ENCODE data around the gene TMEM123.

The TMEM123 gene

GRCh38 chr11:102452461-102453301 is at the start of gene TMEM123:
Gene TMEM123, minus strand, starts transcription at chr11:102452765. Its CDS starts 142 bp downstream, at chr11:102452623.
- DNase-seq: peak; percentile 21

GRCh38 chr11:102500829-102501228 is 48.3 kb upstream of the TMEM123 start:
- no peak for DNase-seq

- no peak for DNase-seq
Observed at GRCh38 chr11:102499931-102500330, 47.4 kb upstream of the TMEM123 start.

GRCh38 chr11:102499151-102499550 is 46.6 kb upstream of the TMEM123 start:
- DNase-seq: no peak

GRCh38 chr11:102497061-102497460 is 44.5 kb upstream of the TMEM123 start:
- no peak for DNase-seq

- peak; percentile 85 for DNase-seq
Observed at GRCh38 chr11:102495161-102496042, 42.8 kb upstream of the TMEM123 start.

GRCh38 chr11:102494216-102494615 is 41.7 kb upstream of the TMEM123 start:
- DNase-seq: no peak

GRCh38 chr11:102493524-102493923 is 41.0 kb upstream of the TMEM123 start:
- DNase-seq: no peak

- DNase-seq: no peak
Observed at GRCh38 chr11:102491969-102492368, 39.4 kb upstream of the TMEM123 start.

- no peak for DNase-seq
Observed at GRCh38 chr11:102489186-102490145, 36.9 kb upstream of the TMEM123 start.

GRCh38 chr11:102488208-102488607 is 35.6 kb upstream of the TMEM123 start:
- no peak for DNase-seq

- DNase-seq: no peak
Observed at GRCh38 chr11:102487214-102487613, 34.6 kb upstream of the TMEM123 start.

GRCh38 chr11:102486584-102486983 is 34.0 kb upstream of the TMEM123 start:
- DNase-seq: no peak

GRCh38 chr11:102485095-102485722 is 32.6 kb upstream of the TMEM123 start:
- DNase-seq: no peak

- no peak for DNase-seq
Observed at GRCh38 chr11:102482433-102482832, 29.9 kb upstream of the TMEM123 start.

- no peak for DNase-seq
Observed at GRCh38 chr11:102479733-102480132, 27.2 kb upstream of the TMEM123 start.

GRCh38 chr11:102478673-102479299 is 26.2 kb upstream of the TMEM123 start:
- DNase-seq: no peak

GRCh38 chr11:102476812-102477211 is 24.2 kb upstream of the TMEM123 start:
- DNase-seq: peak; percentile 75

GRCh38 chr11:102476069-102476468 is 23.5 kb upstream of the TMEM123 start:
- no peak for DNase-seq

- no peak for DNase-seq
Observed at GRCh38 chr11:102473543-102473942, 21.0 kb upstream of the TMEM123 start.

GRCh38 chr11:102472127-102472526 is 19.6 kb upstream of the TMEM123 start:
- no peak for DNase-seq

GRCh38 chr11:102471474-102471873 is 18.9 kb upstream of the TMEM123 start:
- DNase-seq: no peak
